Thyroid gland (tissue), 4 donors: ENCODE data around the gene C10orf67. TPM values are rescaled to one million over a fixed set of nuclear protein-coding genes. Genes with fewer than 3 reads are reported as not detected.

Experiments
- DNase-seq, 2 donors: peaks; one replicate each; pipeline ENCODE4 v3.0.0-alpha.2; 2019
- H3K27ac ChIP-seq, 3 donors: fragments of 200-600 bp; sonication (generic); 1 replicate in 2 of 3; 2 replicates in 1 of 3; pipeline ENCODE4 v1.5.1; 2016 to 2019; ENCODE audit warnings: mild to moderate bottlenecking in 1 of 3, moderate library complexity in 1 of 3
- H3K27me3 ChIP-seq: fragments of 200-600 bp; sonication (generic); one replicate; pipeline ENCODE4 v1.5.1; 2019
- H3K36me3 ChIP-seq, 2 donors: fragments of 200-600 bp; sonication (generic); one replicate each; pipeline ENCODE4 v1.5.1; 2016 to 2019
- H3K4me1 ChIP-seq, 2 donors: fragments of 200-600 bp; sonication (generic); one replicate each; pipeline ENCODE4 v1.5.1; 2017 to 2019
- H3K4me3 ChIP-seq, 3 donors: fragments of 200-600 bp; sonication (generic); replicated peaks in 1 of 3; 1 replicate in 2 of 3; 2 replicates in 1 of 3; pipeline ENCODE4 v1.5.1; 2016; ENCODE audit warnings: mild to moderate bottlenecking in 1 of 3
- H3K9me3 ChIP-seq: fragments of 200-600 bp; sonication (generic); one replicate; pipeline ENCODE4 v1.5.1; 2017
- POLR2A ChIP-seq, 2 donors: fragments of 450-650 bp; IDR thresholded peaks; one replicate each; pipeline ENCODE4 v1.6.1; 2017; ENCODE audit warnings: antibody characterized with exemption in 2 of 2, mild to moderate bottlenecking in 2 of 2, moderate library complexity in 1 of 2
- WGBS, 2 donors: methylation state at CpG; one replicate each; pipeline ENCODE4 v1.1.5; 2017; 5-methylcytosine and 5-hydroxymethylcytosine counted together
- intact Hi-C: fragments of 100-400 bp; cut with DNase I; formaldehyde crosslinking; loops from one replicate; pipeline ENCODE4 v1.15.1; 2023
- total RNA-seq, 4 donors: library from RNA; depleted of rRNA; stranded (reverse); fragments of >200 nt; gene quantifications; one replicate each; pipeline ENCODE4 v1.2.3, GENCODE V29; 2016
- TF ChIP-seq, protein P1 (sequence below), 6 experiments: fragments of 200-600 bp in 3 of 6; fragments of 450-650 bp in 3 of 6; sonication (generic) in 3 of 6; IDR thresholded peaks; one replicate each; pipeline ENCODE4 v1.5.1; 2016 to 2019; ENCODE audit warnings: antibody characterized with exemption in 6 of 6, mild to moderate bottlenecking in 2 of 6, inconsistent platforms in 1 of 6, moderate library complexity in 1 of 6

Gene C10orf67
- total RNA-seq, 4 donors from 2014 or later = 0.13 to 0.98 (median 0.54) TPM; not detected in 1

DNA sequence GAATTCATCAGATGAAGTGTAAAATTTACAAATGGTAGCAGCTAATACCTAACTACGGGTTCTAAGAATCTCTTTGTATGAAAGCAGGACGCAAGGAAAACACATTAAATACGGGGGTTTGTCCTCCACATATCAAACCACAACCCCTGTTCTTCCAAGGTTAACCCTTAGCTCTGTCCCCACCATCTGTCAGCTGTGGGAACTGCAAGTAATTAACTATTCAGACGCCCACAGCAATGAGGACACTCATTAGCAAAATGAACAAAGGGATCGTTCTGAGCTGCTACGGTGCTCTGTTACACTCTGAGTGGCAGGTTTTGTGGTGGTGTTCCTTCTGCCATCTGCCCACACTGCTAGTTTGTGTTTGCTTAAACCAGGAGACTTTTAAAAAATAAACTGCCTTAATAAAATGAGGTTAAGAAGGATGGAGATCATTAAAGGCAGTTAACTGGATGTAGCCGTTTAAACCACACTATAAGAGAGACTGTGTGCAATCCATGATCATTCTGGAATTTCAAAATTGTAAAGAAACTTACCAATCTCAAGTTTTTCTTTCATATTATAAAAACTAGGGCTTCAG lies 51.4 kb downstream of the C10orf67 start:
- intact Hi-C loops = no loop called here
- H3K36me3 ChIP-seq = no peaks in the 10 kb centered on the region
- WGBS, 2 donors = 16 to 28% methylated on average over 7 of the region's 7 CpGs
- no peak for TF ChIP-seq POLR2A (IDR thresholded peaks at IDR 0.05)
- TF ChIP-seq, protein P1, sequence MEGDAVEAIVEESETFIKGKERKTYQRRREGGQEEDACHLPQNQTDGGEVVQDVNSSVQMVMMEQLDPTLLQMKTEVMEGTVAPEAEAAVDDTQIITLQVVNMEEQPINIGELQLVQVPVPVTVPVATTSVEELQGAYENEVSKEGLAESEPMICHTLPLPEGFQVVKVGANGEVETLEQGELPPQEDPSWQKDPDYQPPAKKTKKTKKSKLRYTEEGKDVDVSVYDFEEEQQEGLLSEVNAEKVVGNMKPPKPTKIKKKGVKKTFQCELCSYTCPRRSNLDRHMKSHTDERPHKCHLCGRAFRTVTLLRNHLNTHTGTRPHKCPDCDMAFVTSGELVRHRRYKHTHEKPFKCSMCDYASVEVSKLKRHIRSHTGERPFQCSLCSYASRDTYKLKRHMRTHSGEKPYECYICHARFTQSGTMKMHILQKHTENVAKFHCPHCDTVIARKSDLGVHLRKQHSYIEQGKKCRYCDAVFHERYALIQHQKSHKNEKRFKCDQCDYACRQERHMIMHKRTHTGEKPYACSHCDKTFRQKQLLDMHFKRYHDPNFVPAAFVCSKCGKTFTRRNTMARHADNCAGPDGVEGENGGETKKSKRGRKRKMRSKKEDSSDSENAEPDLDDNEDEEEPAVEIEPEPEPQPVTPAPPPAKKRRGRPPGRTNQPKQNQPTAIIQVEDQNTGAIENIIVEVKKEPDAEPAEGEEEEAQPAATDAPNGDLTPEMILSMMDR (IDR thresholded peaks at IDR 0.05) = peak in 4 of 6 experiments; percentile 8 to 34 (median 32)
- no peaks in the 10 kb centered on the region for H3K9me3 ChIP-seq
- DNase-seq = no peak
- H3K27me3 ChIP-seq = no peaks in the 10 kb centered on the region
- H3K27ac ChIP-seq = no peak overlapping the region
- H3K4me1 ChIP-seq = no peaks in the 10 kb centered on the region
- H3K4me3 ChIP-seq = no peak overlapping the region

DNA sequence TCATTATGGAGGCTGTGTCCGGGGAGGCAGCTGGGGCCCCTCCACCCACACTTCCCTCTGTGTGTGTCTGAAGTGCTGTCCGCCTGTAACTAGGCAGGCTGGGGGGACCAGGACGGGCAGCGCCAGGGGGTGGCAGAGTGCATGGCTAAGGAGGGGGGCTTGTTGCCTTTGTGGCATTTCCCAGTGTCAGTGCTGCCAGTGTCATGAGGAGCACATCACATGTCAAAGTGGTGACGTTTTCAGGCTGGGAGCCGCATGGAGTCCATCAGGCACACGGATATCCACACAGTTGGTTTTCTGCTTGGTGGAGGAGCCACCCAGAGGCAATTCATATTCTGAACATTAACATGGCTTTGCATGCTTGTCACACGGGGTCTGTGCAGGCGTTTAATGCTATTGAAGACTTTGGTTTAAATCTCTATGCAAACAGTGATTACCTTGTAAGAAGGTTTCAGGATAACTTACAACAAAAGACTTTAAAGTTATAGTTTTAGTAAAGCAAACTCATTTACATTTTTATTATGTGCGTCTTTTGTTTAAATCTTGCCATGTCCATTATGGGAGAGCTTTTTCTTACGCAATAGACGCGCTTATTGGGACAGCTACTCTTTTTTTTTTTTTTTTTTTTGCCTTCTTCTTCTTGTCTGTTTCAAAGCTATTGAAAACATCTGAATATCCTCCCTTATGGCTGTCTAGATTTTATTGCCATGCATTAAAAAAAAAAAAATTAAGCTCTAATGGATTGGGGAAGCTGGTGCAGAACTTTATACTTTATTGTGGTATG lies 52.9 kb downstream of the C10orf67 start:
- Histone ChIP-seq H3K4me3 (no peak overlapping the region), H3K27me3 (no peaks in the 10 kb centered on the region), H3K9me3 (no peaks in the 10 kb centered on the region), H3K4me1 (no peaks in the 10 kb centered on the region), H3K27ac (no peak overlapping the region), H3K36me3 (no peaks in the 10 kb centered on the region)
- intact Hi-C loops = no loop called here
- WGBS, 2 donors = 71 to 79% methylated on average over 10 to 13 of the region's 13 CpGs
- TF ChIP-seq POLR2A (IDR thresholded peaks at IDR 0.05) = no peak
- TF ChIP-seq, protein P1 (IDR thresholded peaks at IDR 0.05) = no peak
- DNase-seq = no peak

DNA sequence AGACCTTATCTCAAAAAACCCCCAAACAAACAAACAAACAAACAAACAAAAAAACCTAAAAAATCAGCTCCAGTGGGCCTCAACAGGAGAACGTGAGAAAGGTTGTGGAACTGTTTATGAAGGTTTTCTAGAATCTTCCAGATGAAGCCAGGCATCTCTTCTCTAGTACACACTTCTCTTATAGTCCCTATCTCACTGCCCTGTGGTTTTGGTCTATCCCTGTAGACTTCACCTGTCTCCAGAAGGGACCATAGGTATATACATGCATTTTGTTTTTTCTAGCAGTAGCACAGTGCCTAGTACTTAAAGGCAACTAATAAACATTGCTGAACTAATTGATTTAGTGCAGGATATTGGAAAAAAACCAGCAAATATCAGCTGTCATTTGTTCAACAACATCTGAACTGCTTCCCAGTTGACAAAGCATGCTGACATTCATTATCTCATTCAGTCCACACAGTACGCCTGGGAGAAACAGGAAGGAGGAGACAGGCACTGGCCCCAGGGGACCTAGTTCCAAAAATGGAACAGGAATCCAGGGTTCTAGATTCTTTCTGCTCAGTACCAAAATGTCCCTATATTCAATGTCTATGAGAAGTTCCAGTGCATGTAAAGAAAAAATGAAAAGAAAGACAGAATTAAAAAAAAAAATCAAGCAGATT lies 59.8 kb downstream of the C10orf67 start:
- 62 to 69% methylated on average over 2 of the region's 2 CpGs for WGBS, 2 donors
- TF ChIP-seq, protein P1 (IDR thresholded peaks at IDR 0.05) = no peak
- TF ChIP-seq POLR2A (IDR thresholded peaks at IDR 0.05) = no peak
- DNase-seq = no peak
- intact Hi-C loops = no loop called here
- Histone ChIP-seq H3K27ac (no peak overlapping the region), H3K4me3 (no peak overlapping the region), H3K4me1 (no peaks in the 10 kb centered on the region), H3K27me3 (no peaks in the 10 kb centered on the region), H3K36me3 (no peaks in the 10 kb centered on the region), H3K9me3 (no peaks in the 10 kb centered on the region)

DNA sequence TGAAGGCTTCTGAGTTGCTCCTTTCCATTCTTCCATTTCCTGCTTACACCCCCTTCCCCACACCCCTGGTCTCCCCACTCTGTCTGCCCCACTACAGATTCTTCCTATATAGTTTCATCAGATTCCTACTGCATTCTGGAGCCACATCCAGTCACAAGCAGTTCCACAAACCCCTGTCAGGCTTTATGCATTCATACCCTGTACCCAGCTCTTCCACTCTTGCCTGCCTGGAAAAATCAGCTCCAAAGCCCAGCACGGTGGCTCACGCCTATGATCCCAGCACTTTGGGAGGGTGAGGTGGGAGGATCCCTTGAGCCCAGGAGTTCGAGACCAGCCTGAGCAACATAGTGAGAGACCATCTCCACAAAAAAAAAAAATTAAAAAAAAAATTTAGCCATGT lies 60.4 kb downstream of the C10orf67 start:
- Histone ChIP-seq H3K27ac (no peak overlapping the region), H3K4me3 (no peak overlapping the region), H3K4me1 (no peaks in the 10 kb centered on the region), H3K36me3 (no peaks in the 10 kb centered on the region), H3K27me3 (no peaks in the 10 kb centered on the region), H3K9me3 (no peaks in the 10 kb centered on the region)
- intact Hi-C loops = no loop called here
- DNase-seq = no peak
- TF ChIP-seq, protein P1 (IDR thresholded peaks at IDR 0.05) = no peak
- no peak for TF ChIP-seq POLR2A (IDR thresholded peaks at IDR 0.05)
- WGBS, 2 donors = 79 to 90% methylated on average over 3 of the region's 3 CpGs

DNA sequence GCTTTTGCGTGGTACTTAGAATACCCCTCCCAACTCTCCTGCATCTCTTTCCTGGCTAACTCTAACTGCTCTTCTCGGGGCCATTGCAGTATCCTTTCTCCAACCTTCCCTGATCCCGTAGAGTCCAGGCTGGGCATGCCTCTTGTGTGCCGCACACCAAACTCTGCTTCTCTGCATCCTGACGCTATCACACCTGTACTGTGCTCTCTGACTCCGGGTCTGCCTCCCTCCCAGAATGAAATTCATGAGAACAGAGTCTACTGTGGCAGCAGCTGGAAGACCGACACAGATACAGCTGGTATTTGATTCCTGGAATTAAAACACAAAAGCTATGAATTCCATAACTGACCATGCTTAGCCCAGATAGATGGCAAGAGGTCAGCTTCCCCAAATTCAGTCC lies 60.9 kb downstream of the C10orf67 start:
- TF ChIP-seq, protein P1 (IDR thresholded peaks at IDR 0.05) = no peak
- TF ChIP-seq POLR2A (IDR thresholded peaks at IDR 0.05) = no peak
- no peak overlapping the region for H3K27ac ChIP-seq
- intact Hi-C loops = no loop called here

More for the DNA sequence above, 60.9 kb downstream of the C10orf67 start:
- 74 to 77% methylated on average over 7 of the region's 7 CpGs for WGBS, 2 donors
- no peaks in the 10 kb centered on the region for H3K36me3 ChIP-seq
- DNase-seq = no peak
- no peaks in the 10 kb centered on the region for H3K9me3 ChIP-seq
- no peaks in the 10 kb centered on the region for H3K27me3 ChIP-seq
- no peaks in the 10 kb centered on the region for H3K4me1 ChIP-seq
- H3K4me3 ChIP-seq = no peak overlapping the region
